Panc1 (cell line): ENCODE measurements around the gene ELANE.

Source experiments
- CTCF ChIP-seq: fragments of 450-650 bp; IDR thresholded peaks from 2 replicates; pipeline ENCODE4 v1.5.1; 2017; ENCODE audit warnings: mild to moderate bottlenecking
- POLR2AphosphoS5 ChIP-seq: IDR thresholded peaks from 2 replicates; pipeline ENCODE4 v1.6.1; 2012; ENCODE audit warnings: mild to moderate bottlenecking, low read depth, low read length, moderate library complexity
- SIN3A ChIP-seq: IDR thresholded peaks from 2 replicates; pipeline ENCODE4 v1.6.1; 2012; ENCODE audit warnings: low read depth, mild to moderate bottlenecking, low read length, moderate library complexity, borderline replicate concordance; ENCODE audit not compliant: insufficient read depth
- TF ChIP-seq, protein P1 (sequence below), 2 experiments: IDR thresholded peaks; 2 replicates each; pipeline ENCODE4 v1.6.1; 2011 to 2012; ENCODE audit warnings: low read depth in 2 of 2, control low read depth in 1 of 2, low read length in 1 of 2, mild to moderate bottlenecking in 1 of 2, moderate library complexity in 1 of 2; ENCODE audit not compliant: insufficient read depth in 1 of 2

DNA sequence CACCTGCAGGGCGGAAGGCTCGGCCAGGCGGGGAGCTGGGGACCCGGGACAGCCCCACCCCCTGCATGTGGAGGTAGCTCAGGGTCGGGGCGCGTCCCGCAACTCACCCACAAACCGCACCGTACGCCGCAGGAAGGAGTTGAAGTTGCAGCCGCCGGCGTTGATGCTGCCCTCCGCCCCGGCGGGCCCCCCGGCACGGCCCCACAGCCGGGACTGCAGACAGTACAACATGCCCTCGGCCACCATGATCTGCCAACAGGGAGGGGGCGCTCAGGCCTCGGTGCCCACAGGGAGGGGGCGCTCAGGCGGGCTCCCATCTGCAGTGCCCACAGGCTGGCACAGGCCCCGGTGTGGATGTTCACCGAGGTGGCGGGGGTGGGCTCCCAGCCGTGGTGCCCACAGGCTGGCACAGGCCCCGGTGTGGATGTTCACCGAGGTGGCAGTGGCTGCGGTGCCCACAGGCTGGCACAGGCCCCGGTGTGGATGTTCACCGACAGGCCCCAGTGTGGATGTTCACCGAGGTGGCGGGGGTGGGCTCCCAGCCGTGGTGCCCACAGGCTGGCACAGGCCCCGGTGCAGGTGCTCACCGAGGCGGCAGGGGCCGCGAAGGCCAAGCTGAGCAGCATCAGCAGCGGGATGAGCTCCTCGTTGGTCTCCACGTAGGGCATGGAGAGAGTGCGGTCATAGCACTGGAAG is 36.9 kb upstream of the ELANE start:
- TF ChIP-seq CTCF, result no peak
- no peak for TF ChIP-seq SIN3A
- no peak for TF ChIP-seq POLR2AphosphoS5
- TF ChIP-seq, protein P1, sequence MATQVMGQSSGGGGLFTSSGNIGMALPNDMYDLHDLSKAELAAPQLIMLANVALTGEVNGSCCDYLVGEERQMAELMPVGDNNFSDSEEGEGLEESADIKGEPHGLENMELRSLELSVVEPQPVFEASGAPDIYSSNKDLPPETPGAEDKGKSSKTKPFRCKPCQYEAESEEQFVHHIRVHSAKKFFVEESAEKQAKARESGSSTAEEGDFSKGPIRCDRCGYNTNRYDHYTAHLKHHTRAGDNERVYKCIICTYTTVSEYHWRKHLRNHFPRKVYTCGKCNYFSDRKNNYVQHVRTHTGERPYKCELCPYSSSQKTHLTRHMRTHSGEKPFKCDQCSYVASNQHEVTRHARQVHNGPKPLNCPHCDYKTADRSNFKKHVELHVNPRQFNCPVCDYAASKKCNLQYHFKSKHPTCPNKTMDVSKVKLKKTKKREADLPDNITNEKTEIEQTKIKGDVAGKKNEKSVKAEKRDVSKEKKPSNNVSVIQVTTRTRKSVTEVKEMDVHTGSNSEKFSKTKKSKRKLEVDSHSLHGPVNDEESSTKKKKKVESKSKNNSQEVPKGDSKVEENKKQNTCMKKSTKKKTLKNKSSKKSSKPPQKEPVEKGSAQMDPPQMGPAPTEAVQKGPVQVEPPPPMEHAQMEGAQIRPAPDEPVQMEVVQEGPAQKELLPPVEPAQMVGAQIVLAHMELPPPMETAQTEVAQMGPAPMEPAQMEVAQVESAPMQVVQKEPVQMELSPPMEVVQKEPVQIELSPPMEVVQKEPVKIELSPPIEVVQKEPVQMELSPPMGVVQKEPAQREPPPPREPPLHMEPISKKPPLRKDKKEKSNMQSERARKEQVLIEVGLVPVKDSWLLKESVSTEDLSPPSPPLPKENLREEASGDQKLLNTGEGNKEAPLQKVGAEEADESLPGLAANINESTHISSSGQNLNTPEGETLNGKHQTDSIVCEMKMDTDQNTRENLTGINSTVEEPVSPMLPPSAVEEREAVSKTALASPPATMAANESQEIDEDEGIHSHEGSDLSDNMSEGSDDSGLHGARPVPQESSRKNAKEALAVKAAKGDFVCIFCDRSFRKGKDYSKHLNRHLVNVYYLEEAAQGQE (IDR thresholded peaks at IDR 0.05; ENCODE audit: insufficient read depth in 1 of 2, low read depth in 2 of 2, low read length in 1 of 2), result no peak
